Small intestine (tissue), 7 donors: ENCODE data around the gene PROM2. TPM values are rescaled to one million over a fixed set of nuclear protein-coding genes. Genes with fewer than 3 reads are reported as not detected.
A peak's percentile ranks its signal among the peaks of the same experiment; 100 is the strongest.

Experiments used
- DNase-seq, 2 donors: peaks; one replicate each; pipeline versions ENCODE4 v3.0.0 to v3.0.0-alpha.2; 2013
- FAIRE-seq: peaks from 2 replicates; lab custom pipeline; 2012; peaks lifted over from hg19 to GRCh38; lab: Jason Lieb, UNC
- H3K27ac ChIP-seq, 3 donors: one replicate each; pipeline ENCODE4 v1.5.1; 2013; ENCODE audit warnings: low read length in 2 of 3, mild to moderate bottlenecking in 2 of 3, control low read depth in 1 of 3, inconsistent platforms in 1 of 3, low read depth in 1 of 3, moderate library complexity in 1 of 3
- H3K27me3 ChIP-seq, 3 donors: one replicate each; pipeline ENCODE4 v1.6.1; 2013; ENCODE audit warnings: low read length in 3 of 3, inconsistent platforms in 1 of 3; ENCODE audit not compliant: control insufficient read depth in 3 of 3, insufficient read depth in 3 of 3
- H3K36me3 ChIP-seq, 3 donors: one replicate each; pipeline ENCODE4 v1.6.1; 2013; ENCODE audit warnings: low read length in 3 of 3, inconsistent platforms in 1 of 3, low read depth in 1 of 3, mild to moderate bottlenecking in 1 of 3, moderate library complexity in 1 of 3; ENCODE audit not compliant: control insufficient read depth in 3 of 3, insufficient read depth in 2 of 3
- H3K4me1 ChIP-seq, 3 donors: one replicate each; pipeline ENCODE4 v1.6.1; 2013; ENCODE audit warnings: low read length in 2 of 3, inconsistent platforms in 1 of 3, low read depth in 1 of 3, mild to moderate bottlenecking in 1 of 3, moderate library complexity in 1 of 3; ENCODE audit not compliant: control insufficient read depth in 3 of 3, insufficient read depth in 2 of 3
- H3K4me3 ChIP-seq, 3 donors: one replicate each; pipeline ENCODE4 v1.5.1; 2013; ENCODE audit warnings: low read length in 3 of 3, control low read depth in 1 of 3, inconsistent platforms in 1 of 3, low read depth in 1 of 3, mild to moderate bottlenecking in 1 of 3, moderate library complexity in 1 of 3
- H3K9me3 ChIP-seq, 2 donors: one replicate each; pipeline ENCODE4 v1.6.1; 2013; ENCODE audit warnings: low read depth in 1 of 2, low read length in 1 of 2; ENCODE audit not compliant: control insufficient read depth in 2 of 2, insufficient read depth in 1 of 2
- WGBS, 3 donors: extraction: QIAGEN DNeasy Blood & Tissue Kit; methylation state at CpG; one replicate each; pipeline ENCODE4 v1.1.7; 2013; 5-methylcytosine and 5-hydroxymethylcytosine counted together
- polyA plus RNA-seq, 4 donors: library from polyadenylated mRNA; stranded (reverse) in 3 of 4; unstranded in 1 of 4; fragments of 200-250 nt in 3 of 4; fragments of 120-200 nt in 1 of 4; gene quantifications; one replicate each; pipeline versions ENCODE4 v1.2.1 to v1.2.3, GENCODE V29; 2013
- donor health status: healthy with polysubstance abuse.
- donor health status: control.
- donor health status: control.
- donor health status: Bipolar disorder and iron deficiency.
- donor health status: healthy.

PROM2 gene
- polyA plus RNA-seq, 4 donors = 1.1 to 17.9 (median 1.8) TPM

- Histone ChIP-seq H3K9me3 (no peaks in the 10 kb centered on the region), H3K4me1 (peaks cover 0 to 4% (median 0%) of the 10 kb centered on the region in 3 donors), H3K36me3 (no peaks in the 10 kb centered on the region), H3K27me3 (no peaks in the 10 kb centered on the region), H3K27ac (no peak overlapping the region), H3K4me3 (no peak overlapping the region)
- WGBS, 3 donors = 68 to 88% (median 81%) methylated on average over 6 of the region's 6 CpGs
- no peak for FAIRE-seq
- no peak for DNase-seq
These were observed 2.8 kb upstream of the PROM2 start for GRCh38 chr2:95271381-95271971.

- Histone ChIP-seq H3K27ac (no peak overlapping the region), H3K27me3 (no peaks in the 10 kb centered on the region), H3K4me3 (no peak overlapping the region), H3K36me3 (no peaks in the 10 kb centered on the region), H3K4me1 (peaks cover 0 to 4% (median 0%) of the 10 kb centered on the region in 3 donors), H3K9me3 (no peaks in the 10 kb centered on the region)
- DNase-seq (no peak), FAIRE-seq (no peak)
- 83 to 89% (median 86%) methylated on average over 6 of the region's 6 CpGs for WGBS, 3 donors
These were observed 1.9 kb upstream of the PROM2 start for GRCh38 chr2:95272299-95272751.

- WGBS, 3 donors = 50 to 82% (median 55%) methylated on average over 1 of the region's 1 CpG
- no peaks in the 10 kb centered on the region for H3K36me3 ChIP-seq
- FAIRE-seq = no peak
- H3K9me3 ChIP-seq = no peaks in the 10 kb centered on the region
- no peak overlapping the region for H3K27ac ChIP-seq
- H3K4me3 ChIP-seq = no peak overlapping the region
- peaks cover 0 to 4% (median 0%) of the 10 kb centered on the region in 3 donors for H3K4me1 ChIP-seq
- no peaks in the 10 kb centered on the region for H3K27me3 ChIP-seq
- no peak for DNase-seq
These were observed 1.5 kb upstream of the PROM2 start for GRCh38 chr2:95272781-95273180.

- DNase-seq (no peak), FAIRE-seq (no peak)
- Histone ChIP-seq H3K36me3 (no peaks in the 10 kb centered on the region), H3K9me3 (no peaks in the 10 kb centered on the region), H3K27me3 (no peaks in the 10 kb centered on the region), H3K4me1 (peaks cover 0 to 4% (median 0%) of the 10 kb centered on the region in 3 donors), H3K27ac (no peak overlapping the region), H3K4me3 (no peak overlapping the region)
- WGBS, 3 donors = 63 to 80% (median 71%) methylated on average over 11 of the region's 11 CpGs
These were observed 521 bp upstream of the PROM2 start for GRCh38 chr2:95273566-95274290.

GRCh38 chr2:95275151-95275515 is 884 bp downstream of the PROM2 start:
- WGBS, 3 donors = 11 to 69% (median 50%) methylated on average over 4 of the region's 4 CpGs

GRCh38 chr2:95275601-95276243 is 1.5 kb downstream of the PROM2 start:
- peaks cover 0 to 4% (median 0%) of the 10 kb centered on the region in 3 donors for H3K4me1 ChIP-seq
- H3K9me3 ChIP-seq = no peaks in the 10 kb centered on the region
- WGBS, 3 donors = 38 to 77% (median 54%) methylated on average over 25 to 28 of the region's 28 CpGs
- no peaks in the 10 kb centered on the region for H3K27me3 ChIP-seq
- DNase-seq (peak in 1 of 2 donors; percentile 47), FAIRE-seq (no peak)
- peak overlapping the region in 1 of 3 donors; percentile 21 for H3K4me3 ChIP-seq
- H3K27ac ChIP-seq = peak overlapping the region in 1 of 3 donors; percentile 60
- H3K36me3 ChIP-seq = peaks cover 0 to 2% (median 0%) of the 10 kb centered on the region in 3 donors

More at GRCh38 chr2:95275151-95275515, 884 bp downstream of the PROM2 start:
- Histone ChIP-seq H3K4me1 (peaks cover 0 to 4% (median 0%) of the 10 kb centered on the region in 3 donors), H3K27ac (peak overlapping the region in 2 of 3 donors; percentile 15 to 60), H3K27me3 (no peaks in the 10 kb centered on the region), H3K9me3 (no peaks in the 10 kb centered on the region), H3K4me3 (peak overlapping the region in 1 of 3 donors; percentile 12), H3K36me3 (peaks cover 0 to under 1% (median 0%) of the 10 kb centered on the region in 3 donors)
- DNase-seq = no peak
- FAIRE-seq = no peak

- no peaks in the 10 kb centered on the region for H3K9me3 ChIP-seq
- H3K27me3 ChIP-seq = no peaks in the 10 kb centered on the region
- H3K27ac ChIP-seq = no peak overlapping the region
- H3K4me1 ChIP-seq = peaks cover 0 to 4% (median 0%) of the 10 kb centered on the region in 3 donors
- H3K4me3 ChIP-seq = peak overlapping the region in 1 of 3 donors; percentile 21
- H3K36me3 ChIP-seq = peaks cover 0 to 2% (median 0%) of the 10 kb centered on the region in 3 donors
- FAIRE-seq (no peak), DNase-seq (no peak)
- 43 to 78% (median 46%) methylated on average over 22 of the region's 22 CpGs for WGBS, 3 donors
These were observed 2.1 kb downstream of the PROM2 start for GRCh38 chr2:95276244-95276887.

- no peak for DNase-seq
- Histone ChIP-seq H3K4me3 (no peak overlapping the region), H3K4me1 (peaks cover 0 to 4% (median 0%) of the 10 kb centered on the region in 3 donors), H3K9me3 (no peaks in the 10 kb centered on the region), H3K36me3 (peaks cover 0 to 2% (median 0%) of the 10 kb centered on the region in 3 donors), H3K27ac (peak overlapping the region in 1 of 3 donors; percentile 57), H3K27me3 (no peaks in the 10 kb centered on the region)
- FAIRE-seq = no peak
- WGBS, 3 donors = 45 to 80% (median 51%) methylated on average over 6 to 9 of the region's 9 CpGs
These were observed 2.6 kb downstream of the PROM2 start for GRCh38 chr2:95276888-95277245.
